IMR-90 (cell line): ENCODE data around the gene TBCD. TPM values are rescaled to one million over a fixed set of nuclear protein-coding genes. Genes with fewer than 3 reads are reported as not detected.

Source experiments
- ATAC-seq: fragments of 200-7000 bp; cut with Tn5 transposase; 2 replicates; pipeline ENCODE4 v1.9.1; 2020; ENCODE audit warnings: low read depth, mild to moderate bottlenecking, moderate library complexity
- BruUV-seq: library from RNA; stranded (reverse); fragments of 400-500 nt; replicated peaks from 2 replicates; lab custom pipeline; 2021; lab: Mats Ljungman, UMichigan
- CTCF ChIA-PET: fragments of 300-600 bp; formaldehyde crosslinking; extraction: SDS; loops from one replicate; lab custom pipeline; 2021; ENCODE audit warnings: antibody characterized with exemption; lab: Yijun Ruan, JAX
- POLR2A ChIA-PET: fragments of 300-600 bp; sonication (Branson Sonifier 250); formaldehyde crosslinking; loops from one replicate; lab custom pipeline; 2022; ENCODE audit warnings: antibody characterized with exemption; ENCODE audit not compliant: unreplicated experiment; lab: Charles Lee
- DNase-seq: peaks from one replicate; pipeline ENCODE4 v3.0.0; 2013
- H2AFZ ChIP-seq: replicated peaks from 2 replicates; pipeline ENCODE3; 2013; ENCODE audit warnings: low read length, mild to moderate bottlenecking; ENCODE audit not compliant: poor library complexity
- H2AK5ac ChIP-seq: 2 replicates; pipeline ENCODE4 v1.6.1; 2013; ENCODE audit warnings: low read depth, low read length, inconsistent platforms
- H2AK9ac ChIP-seq: replicated peaks from 2 replicates; pipeline ENCODE3; 2013; ENCODE audit warnings: mild to moderate bottlenecking, low read depth, low read length, moderate library complexity; ENCODE audit not compliant: poor library complexity
- H2BK120ac ChIP-seq: 2 replicates; pipeline ENCODE4 v1.6.1; 2013; ENCODE audit warnings: low read depth, low read length, inconsistent platforms
- H2BK15ac ChIP-seq: 3 replicates; pipeline ENCODE4 v1.6.1; 2013; ENCODE audit warnings: low read depth, low read length, inconsistent platforms
- H2BK20ac ChIP-seq: 2 replicates; pipeline ENCODE4 v1.6.1; 2013; ENCODE audit warnings: low read depth, mild to moderate bottlenecking, inconsistent platforms, low read length, moderate library complexity
- H2BK5ac ChIP-seq: 2 replicates; pipeline ENCODE4 v1.6.1; 2013; ENCODE audit warnings: mild to moderate bottlenecking, low read depth, low read length, inconsistent platforms; ENCODE audit not compliant: poor library complexity, severe bottlenecking
- H3K14ac ChIP-seq: replicated peaks from 2 replicates; pipeline ENCODE4 v1.6.1; 2013; ENCODE audit warnings: low read depth, low read length, inconsistent platforms
- H3K18ac ChIP-seq: 2 replicates; pipeline ENCODE4 v1.6.1; 2013; ENCODE audit warnings: low read depth, low read length, control low read depth
- H3K23ac ChIP-seq: 2 replicates; pipeline ENCODE4 v1.6.1; 2013; ENCODE audit warnings: low read depth, low read length, inconsistent platforms
- H3K27ac ChIP-seq: 2 replicates; pipeline ENCODE4 v1.5.1; 2013; ENCODE audit warnings: mild to moderate bottlenecking, control low read depth, low read length; ENCODE audit not compliant: insufficient read depth
- H3K27me3 ChIP-seq: 2 replicates; pipeline ENCODE4 v1.6.1; 2013; ENCODE audit warnings: low read length; ENCODE audit not compliant: control insufficient read depth, insufficient read depth
- H3K36me3 ChIP-seq: 2 replicates; pipeline ENCODE4 v1.6.1; 2013; ENCODE audit warnings: low read length, mixed read lengths; ENCODE audit not compliant: control insufficient read depth, insufficient read depth
- H3K4ac ChIP-seq: 2 replicates; pipeline ENCODE4 v1.6.1; 2013; ENCODE audit warnings: low read depth, low read length, inconsistent platforms
- H3K4me1 ChIP-seq: 2 replicates; pipeline ENCODE4 v1.6.1; 2013; ENCODE audit warnings: low read length, mixed read lengths; ENCODE audit not compliant: control insufficient read depth, insufficient read depth
- H3K4me2 ChIP-seq: 2 replicates; pipeline ENCODE4 v1.6.1; 2013; ENCODE audit warnings: low read depth, mild to moderate bottlenecking, control low read depth, low read length, moderate library complexity
- H3K4me3 ChIP-seq: 2 replicates; pipeline ENCODE4 v1.5.1; 2013; ENCODE audit warnings: low read depth, mild to moderate bottlenecking, control low read depth, low read length, moderate library complexity; ENCODE audit not compliant: insufficient read depth
- H3K56ac ChIP-seq: 2 replicates; pipeline ENCODE4 v1.6.1; 2013; ENCODE audit warnings: low read length, inconsistent platforms; ENCODE audit not compliant: insufficient read depth; ENCODE audit errors: extremely low read depth
- H3K79me1 ChIP-seq, 2 experiments: 2 replicates each; pipeline ENCODE4 v1.6.1; 2013; ENCODE audit warnings: low read length in 2 of 2, inconsistent platforms in 1 of 2, low read depth in 1 of 2
- H3K9ac ChIP-seq: 2 replicates; pipeline ENCODE4 v1.6.1; 2013; ENCODE audit warnings: low read depth, low read length, control low read depth
- H3K9me1 ChIP-seq: 2 replicates; pipeline ENCODE4 v1.6.1; 2013; ENCODE audit warnings: low read length, inconsistent platforms; ENCODE audit not compliant: insufficient read depth
- H3K9me3 ChIP-seq: 2 replicates; pipeline ENCODE4 v1.6.1; 2013; ENCODE audit warnings: low read length; ENCODE audit not compliant: control insufficient read depth, insufficient read depth
- H4K20me1 ChIP-seq: 2 replicates; pipeline ENCODE4 v1.6.1; 2013; ENCODE audit warnings: low read length, inconsistent platforms; ENCODE audit not compliant: insufficient read depth
- H4K5ac ChIP-seq: 2 replicates; pipeline ENCODE4 v1.6.1; 2013; ENCODE audit warnings: mild to moderate bottlenecking, low read depth, low read length, control low read depth
- H4K8ac ChIP-seq, 2 experiments: 2 replicates each; pipeline ENCODE4 v1.6.1; 2013; ENCODE audit warnings: low read depth in 2 of 2, low read length in 2 of 2, control low read depth in 1 of 2, inconsistent platforms in 1 of 2
- H4K91ac ChIP-seq: 2 replicates; pipeline ENCODE4 v1.6.1; 2013; ENCODE audit warnings: low read depth, low read length, inconsistent platforms; ENCODE audit not compliant: insufficient read depth
- CEBPB ChIP-seq: IDR thresholded peaks from 2 replicates; pipeline ENCODE4 v1.6.1; 2012; ENCODE audit warnings: low read depth, low read length, improper control_type of control experiment
- CHD1 ChIP-seq: IDR thresholded peaks from 2 replicates; pipeline ENCODE4 v1.6.1; 2012; ENCODE audit warnings: low read depth, low read length, improper control_type of control experiment
- CTCF ChIP-seq: conservative IDR thresholded peaks from 2 replicates; pipeline ENCODE4 v1.5.1; 2012; ENCODE audit warnings: mild to moderate bottlenecking, low read depth, low read length, improper control_type of control experiment
- MAFK ChIP-seq: IDR thresholded peaks from 2 replicates; pipeline ENCODE4 v1.6.1; 2012; ENCODE audit warnings: low read depth, low read length, improper control_type of control experiment
- MAZ ChIP-seq: IDR thresholded peaks from 2 replicates; pipeline ENCODE4 v1.6.1; 2012; ENCODE audit warnings: low read depth, mild to moderate bottlenecking, low read length, improper control_type of control experiment, moderate library complexity, borderline replicate concordance
- NFE2L2 ChIP-seq: fragments of 150-350 bp; IDR thresholded peaks from 2 replicates; pipeline ENCODE4 v1.6.1; 2016; ENCODE audit warnings: low read depth, mild to moderate bottlenecking, low read length
- POLR2A ChIP-seq: IDR thresholded peaks from 2 replicates; pipeline ENCODE4 v1.6.1; 2012; ENCODE audit warnings: mild to moderate bottlenecking, low read depth, low read length
- RAD21 ChIP-seq: IDR thresholded peaks from 2 replicates; pipeline ENCODE4 v1.6.1; 2012; ENCODE audit warnings: low read length, improper control_type of control experiment
- RFX5 ChIP-seq: IDR thresholded peaks from 2 replicates; pipeline ENCODE4 v1.8.0; 2012; ENCODE audit warnings: low read depth, mild to moderate bottlenecking, low read length, moderate library complexity
- SMC3 ChIP-seq: fragments of 150-350 bp; IDR thresholded peaks from 2 replicates; pipeline ENCODE4 v1.6.1; 2016; ENCODE audit warnings: low read depth, mild to moderate bottlenecking, antibody characterized with exemption, low read length, moderate library complexity
- WGBS, 2 experiments: methylation state at CpG; one replicate each; pipeline versions ENCODE4 v1.1.5 to v1.1.7; 2013; ENCODE audit warnings: missing lambda C conversion rate in 2 of 2; ENCODE audit not compliant: insufficient read length in 1 of 2; ENCODE audit errors: extremely low coverage in 2 of 2; 5-methylcytosine and 5-hydroxymethylcytosine counted together
- dilution Hi-C: fragments of 300-500 bp; cut with HindIII; formaldehyde crosslinking; loops from one replicate; pipeline ENCODE4 v1.14.3; 2018; ENCODE audit warnings: low sequenced_read_pairs; ENCODE audit not compliant: unreplicated experiment
- in situ Hi-C: fragments of 300-500 bp; cut with MboI; formaldehyde crosslinking; loops from 3 replicates; pipeline ENCODE4 v1.14.3; 2019; ENCODE audit warnings: low sequenced_read_pairs, inconsistent platforms, mixed read lengths
- intact Hi-C: fragments of 100-400 bp; cut with micrococcal nuclease; formaldehyde crosslinking; loops from 2 replicates; pipeline ENCODE4 v1.10.0; 2022
- polyA plus RNA-seq, 3 experiments: library from polyadenylated mRNA; depleted of rRNA; stranded (reverse); fragments of >200 nt; gene quantifications; 2 replicates each; pipeline ENCODE4 v1.2.3, GENCODE V29; 2012; ENCODE audit warnings: low replicate concordance in 1 of 3
- total RNA-seq: library from RNA; depleted of rRNA; stranded (reverse); fragments of >200 nt; gene quantifications from 2 replicates; pipeline ENCODE4 v1.2.3, GENCODE V29; 2012
- TF ChIP-seq, protein P1 (sequence below): fragments of 150-350 bp; IDR thresholded peaks from 2 replicates; pipeline ENCODE4 v1.6.1; 2016; ENCODE audit warnings: low read depth, mild to moderate bottlenecking, low read length, moderate library complexity, borderline replicate concordance
- TF ChIP-seq, protein P2 (sequence below): fragments of 150-350 bp; IDR thresholded peaks from 2 replicates; pipeline ENCODE4 v1.6.1; 2017; ENCODE audit warnings: mild to moderate bottlenecking, antibody characterized with exemption, low read length, low read depth

TBCD gene
- total and polyA plus RNA-seq, 2 of the 4 experiments (the other 2 are of a cell fraction) = 21.9 to 54.5 TPM

- no peak for ATAC-seq
- Histone ChIP-seq H4K8ac (no peak overlapping the region), H3K4ac (no peak overlapping the region), H2BK20ac (no peak overlapping the region), H3K23ac (no peak overlapping the region), H3K9me1 (peaks cover 21% of the 10 kb centered on the region), H3K4me1 (no peaks in the 10 kb centered on the region; the same call in 1 of the 2 replicates), H3K79me1 (peaks cover 16 to 39% of the 10 kb centered on the region in 2 experiments; a peak in 3 of 4 replicates), H4K5ac (no peak overlapping the region), H3K36me3 (peaks cover 22% of the 10 kb centered on the region), H3K14ac (no peak overlapping the region), H2BK120ac (no peak overlapping the region), H2BK15ac (no peak overlapping the region), H3K27me3 (no peaks in the 10 kb centered on the region), H2AK9ac (no peak overlapping the region), H3K9me3 (no peaks in the 10 kb centered on the region), H2AFZ (no peak overlapping the region), H2BK5ac (no peak overlapping the region), H3K56ac (no peak overlapping the region), H3K18ac (no peak overlapping the region), H4K91ac (no peak overlapping the region), H3K4me3 (no peak overlapping the region), H3K9ac (no peak overlapping the region), H3K27ac (no peak overlapping the region), H2AK5ac (no peak overlapping the region), H4K20me1 (peaks cover 10% of the 10 kb centered on the region), H3K4me2 (no peak overlapping the region)
- CTCF ChIA-PET = no interaction called here
- WGBS, 2 experiments = 90% methylated on average over 3 of the region's 7 CpGs; no CpG with 5 or more reads in 1 of the 2 experiments
- no peak for DNase-seq
- TF ChIP-seq POLR2A (no peak), RAD21 (no peak), RFX5 (no peak), CEBPB (no peak), SMC3 (no peak), NFE2L2 (no peak), CHD1 (no peak), CTCF (no peak), MAFK (no peak), MAZ (no peak)
- TF ChIP-seq, protein P1, sequence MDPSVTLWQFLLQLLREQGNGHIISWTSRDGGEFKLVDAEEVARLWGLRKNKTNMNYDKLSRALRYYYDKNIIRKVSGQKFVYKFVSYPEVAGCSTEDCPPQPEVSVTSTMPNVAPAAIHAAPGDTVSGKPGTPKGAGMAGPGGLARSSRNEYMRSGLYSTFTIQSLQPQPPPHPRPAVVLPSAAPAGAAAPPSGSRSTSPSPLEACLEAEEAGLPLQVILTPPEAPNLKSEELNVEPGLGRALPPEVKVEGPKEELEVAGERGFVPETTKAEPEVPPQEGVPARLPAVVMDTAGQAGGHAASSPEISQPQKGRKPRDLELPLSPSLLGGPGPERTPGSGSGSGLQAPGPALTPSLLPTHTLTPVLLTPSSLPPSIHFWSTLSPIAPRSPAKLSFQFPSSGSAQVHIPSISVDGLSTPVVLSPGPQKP = no peak
- TF ChIP-seq, protein P2, sequence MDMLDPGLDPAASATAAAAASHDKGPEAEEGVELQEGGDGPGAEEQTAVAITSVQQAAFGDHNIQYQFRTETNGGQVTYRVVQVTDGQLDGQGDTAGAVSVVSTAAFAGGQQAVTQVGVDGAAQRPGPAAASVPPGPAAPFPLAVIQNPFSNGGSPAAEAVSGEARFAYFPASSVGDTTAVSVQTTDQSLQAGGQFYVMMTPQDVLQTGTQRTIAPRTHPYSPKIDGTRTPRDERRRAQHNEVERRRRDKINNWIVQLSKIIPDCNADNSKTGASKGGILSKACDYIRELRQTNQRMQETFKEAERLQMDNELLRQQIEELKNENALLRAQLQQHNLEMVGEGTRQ = no peak
- intact Hi-C loops (no loop called here), in situ Hi-C loops (no loop called here), dilution Hi-C loops (no loop called here)
- POLR2A ChIA-PET = no interaction called here
- BruUV-seq = no TSS peak
These were observed 75.1 kb downstream of the TBCD start for GRCh38 chr17:82826956-82827355.
